Stimulated activated naive CD4-positive, alpha-beta T cell (primary cell): ENCODE measurements around the gene KSR1.

Experiments
- DNase-seq, 6 experiments: peaks; one replicate each; lab custom pipeline; 2025; lab: John Stamatoyannopoulos, UW

Gene KSR1

DNA sequence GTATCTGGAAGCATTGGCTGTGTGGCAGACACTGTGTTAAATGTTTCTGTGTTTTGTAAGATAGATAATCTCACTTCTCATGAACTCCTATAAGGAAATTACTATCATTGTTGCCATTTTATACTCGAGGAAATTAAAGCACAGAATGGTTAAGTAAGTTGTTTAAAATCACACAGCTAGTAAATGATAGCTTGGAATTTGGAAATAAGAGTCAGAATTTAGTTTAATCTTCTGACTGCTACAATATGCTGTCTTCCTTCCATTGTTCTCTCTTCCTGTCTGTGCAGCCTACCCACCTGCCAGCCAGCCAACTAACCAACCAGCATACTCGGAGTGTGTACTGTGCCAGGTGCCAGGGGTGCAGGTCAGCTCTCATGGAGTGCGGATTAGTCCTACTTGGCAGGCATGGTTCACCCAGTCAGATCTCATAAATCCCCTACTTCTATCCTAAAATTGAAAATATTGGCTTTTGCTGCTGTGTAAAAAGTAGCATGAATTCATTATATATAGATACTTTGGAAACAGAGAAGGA, 94.8 kb downstream of the KSR1 start:
- no peak for DNase-seq

DNA sequence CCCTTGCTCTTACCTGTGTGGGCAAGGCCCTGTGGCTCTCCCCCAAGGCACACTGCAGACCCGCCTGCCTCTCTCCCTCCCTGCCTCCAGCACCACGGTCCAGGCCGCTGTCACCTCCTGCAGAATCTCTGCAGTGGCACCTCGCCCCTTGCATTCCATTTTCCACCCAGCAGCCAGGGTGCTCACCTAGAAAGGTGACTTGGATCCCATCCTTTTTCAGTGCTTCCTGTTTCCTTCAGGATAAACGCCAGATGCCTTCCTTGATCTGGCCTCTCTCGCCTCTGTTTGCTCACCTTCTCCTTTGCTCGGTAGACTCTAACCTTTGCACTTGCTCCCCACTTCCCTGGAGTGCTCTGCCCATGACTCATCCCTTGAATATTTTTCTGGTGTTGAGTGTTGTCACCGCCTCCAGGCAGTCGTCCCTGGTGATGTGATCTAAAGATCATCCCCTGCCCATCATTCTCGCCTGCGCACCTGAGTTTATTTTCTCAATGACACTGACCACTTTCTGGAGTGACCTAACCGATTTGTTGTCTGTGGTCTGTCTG, 95.5 kb downstream of the KSR1 start:
- DNase-seq = no peak

DNA sequence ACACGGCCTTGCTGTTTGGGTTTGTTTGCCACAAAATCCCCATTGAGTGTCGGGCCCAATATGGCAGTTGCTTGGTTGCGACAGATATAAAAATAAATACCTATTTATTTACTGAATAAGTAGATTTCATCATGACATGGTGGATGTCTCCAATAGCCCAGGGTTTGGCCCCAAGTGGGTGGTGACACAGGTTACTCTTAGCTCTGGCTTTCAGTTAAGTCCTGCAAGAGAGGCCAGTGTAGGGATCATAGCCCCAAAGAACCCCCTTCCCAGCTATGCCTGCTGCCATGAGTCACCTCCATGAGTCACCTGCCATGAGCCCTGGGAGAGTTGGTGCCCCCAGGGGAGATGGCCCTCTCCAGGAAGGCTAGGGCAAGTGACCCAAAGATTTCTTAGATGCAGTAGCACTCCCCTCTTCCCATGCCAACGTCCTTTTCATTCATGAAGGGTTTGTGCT, 96.1 kb downstream of the KSR1 start:
- no peak for DNase-seq

DNA sequence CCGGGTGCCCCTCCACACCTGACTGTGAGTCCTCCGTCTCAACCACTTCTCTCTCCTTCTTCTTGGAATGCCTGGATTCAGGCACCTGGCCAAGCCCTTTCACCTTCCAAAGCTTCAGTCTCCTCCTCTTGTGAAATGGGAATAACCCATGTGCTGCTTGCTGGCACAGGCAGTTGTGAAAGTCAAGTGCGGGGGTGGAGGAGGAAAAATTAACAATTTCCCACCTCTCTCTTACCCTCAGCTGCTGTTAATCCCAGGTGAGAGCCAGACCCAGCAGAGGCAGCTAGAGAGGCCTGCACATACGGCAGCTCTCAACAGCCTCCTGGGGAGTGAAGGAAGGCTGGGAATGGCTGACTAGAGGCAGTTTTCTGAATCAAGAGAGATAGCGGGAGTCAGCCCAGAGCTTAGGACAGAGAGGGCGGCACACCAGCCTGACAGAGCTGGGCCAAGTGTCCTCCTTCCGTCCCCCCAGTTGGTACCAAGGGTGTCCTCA, 96.8 kb downstream of the KSR1 start:
- no peak for DNase-seq

DNA sequence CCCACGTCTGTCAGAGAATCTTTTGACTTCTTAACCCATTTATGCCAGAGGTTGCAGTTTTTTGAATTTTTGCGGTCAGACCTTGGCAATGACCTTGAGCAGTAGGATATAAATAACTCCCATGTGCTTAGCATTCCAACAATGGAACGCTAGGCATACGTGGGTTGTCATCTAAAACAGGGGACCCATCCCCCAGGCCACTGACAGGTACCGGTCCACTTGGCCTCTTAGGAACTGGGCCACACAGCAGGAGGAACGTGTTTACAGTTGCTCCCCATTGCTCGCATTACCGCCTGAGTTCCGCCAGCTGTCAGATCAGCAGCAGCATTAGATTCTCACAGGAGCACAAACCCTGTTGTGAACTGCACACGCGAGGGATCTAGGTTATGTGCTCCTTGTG, 97.9 kb downstream of the KSR1 start:
- no peak for DNase-seq

DNA sequence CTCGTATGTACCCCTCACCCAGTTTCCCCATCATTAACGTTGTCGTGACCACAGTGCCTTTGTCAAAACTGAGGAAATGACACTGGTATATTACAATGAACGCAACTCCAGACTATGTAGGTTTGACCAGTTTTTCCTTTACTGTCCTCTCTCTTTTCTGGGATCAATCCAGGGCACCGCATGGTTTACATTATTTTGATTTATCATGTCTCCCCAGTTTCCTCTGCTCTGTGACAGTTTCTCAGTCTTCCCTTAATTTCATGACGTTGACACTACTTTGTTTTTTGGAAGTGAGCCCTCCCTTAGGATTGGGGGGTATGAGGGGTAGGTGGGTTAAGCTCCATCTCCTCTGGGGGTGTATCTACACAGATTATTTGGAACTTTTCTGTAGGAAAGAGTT, 98.7 kb downstream of the KSR1 start:
- DNase-seq = no peak

DNA sequence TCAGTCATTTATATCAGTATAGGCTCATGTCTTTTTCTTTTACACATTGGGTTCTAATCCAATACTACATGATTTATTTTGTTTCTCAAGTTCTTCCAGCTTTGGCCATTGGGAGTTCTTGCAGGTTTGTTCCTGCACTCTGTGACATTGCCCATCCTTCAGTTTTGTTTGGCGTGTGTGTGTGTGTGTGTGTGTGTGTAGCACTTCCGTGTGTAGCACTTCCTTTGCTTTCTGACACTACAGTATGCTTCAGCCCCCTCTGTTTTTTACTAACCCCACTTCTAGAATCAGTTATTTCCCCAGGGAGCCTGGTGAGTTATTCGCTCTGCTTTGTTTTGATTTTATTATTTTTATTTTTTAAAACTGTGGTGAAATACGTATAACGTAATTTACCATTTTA, 99.1 kb downstream of the KSR1 start:
- DNase-seq = no peak

DNA sequence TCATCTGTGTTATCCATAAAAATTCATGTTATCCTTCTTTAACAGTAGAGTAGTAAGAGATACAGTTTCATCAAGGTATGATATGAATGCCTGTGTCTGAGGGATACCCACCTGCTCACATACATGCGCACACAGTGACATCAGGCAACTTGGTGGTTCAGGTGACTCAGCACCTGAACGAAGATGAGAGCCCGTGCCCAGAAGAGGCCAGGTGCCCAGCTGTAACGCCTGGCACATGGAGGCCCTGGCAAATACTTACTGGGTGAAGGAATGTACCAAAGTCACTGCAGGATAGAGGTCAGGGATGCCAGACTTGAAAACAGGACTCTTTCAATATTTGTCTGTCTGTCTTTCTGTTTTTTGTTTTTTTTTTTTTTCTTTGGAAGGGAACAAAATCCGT, 102.1 kb downstream of the KSR1 start:
- DNase-seq = no peak

DNA sequence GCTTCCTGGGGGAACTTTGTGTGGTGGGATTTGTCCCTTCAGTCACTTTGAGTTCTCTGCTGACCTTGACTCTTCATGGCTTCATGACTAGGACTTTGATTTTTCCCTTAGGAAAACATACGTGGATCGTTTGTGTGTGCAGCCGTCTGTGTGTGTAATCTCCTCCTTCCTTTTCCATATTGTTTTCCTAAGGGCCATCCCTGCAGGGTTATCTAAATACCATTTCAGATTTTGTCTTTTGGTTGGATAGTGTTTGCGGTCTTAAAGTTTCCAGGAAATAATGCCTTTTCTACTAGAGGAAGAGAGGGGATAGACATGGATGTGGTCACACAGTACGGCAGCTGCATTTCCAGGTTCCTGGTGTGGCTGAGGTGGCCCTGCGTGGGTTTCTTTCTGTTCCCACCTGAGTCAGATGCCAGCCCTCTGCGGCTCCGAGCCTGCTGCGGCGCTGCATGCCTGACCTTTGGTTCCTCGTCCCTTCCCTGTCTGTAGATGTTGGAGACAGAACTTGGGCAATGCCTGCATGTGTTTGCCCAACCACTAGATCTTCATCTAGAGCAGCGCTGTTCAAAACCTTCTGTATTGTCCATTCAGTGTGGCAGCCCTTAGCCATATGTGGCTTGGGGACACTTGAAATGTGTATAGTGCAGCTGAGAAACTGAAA, 102.7 kb downstream of the KSR1 start:
- no peak for DNase-seq

DNA sequence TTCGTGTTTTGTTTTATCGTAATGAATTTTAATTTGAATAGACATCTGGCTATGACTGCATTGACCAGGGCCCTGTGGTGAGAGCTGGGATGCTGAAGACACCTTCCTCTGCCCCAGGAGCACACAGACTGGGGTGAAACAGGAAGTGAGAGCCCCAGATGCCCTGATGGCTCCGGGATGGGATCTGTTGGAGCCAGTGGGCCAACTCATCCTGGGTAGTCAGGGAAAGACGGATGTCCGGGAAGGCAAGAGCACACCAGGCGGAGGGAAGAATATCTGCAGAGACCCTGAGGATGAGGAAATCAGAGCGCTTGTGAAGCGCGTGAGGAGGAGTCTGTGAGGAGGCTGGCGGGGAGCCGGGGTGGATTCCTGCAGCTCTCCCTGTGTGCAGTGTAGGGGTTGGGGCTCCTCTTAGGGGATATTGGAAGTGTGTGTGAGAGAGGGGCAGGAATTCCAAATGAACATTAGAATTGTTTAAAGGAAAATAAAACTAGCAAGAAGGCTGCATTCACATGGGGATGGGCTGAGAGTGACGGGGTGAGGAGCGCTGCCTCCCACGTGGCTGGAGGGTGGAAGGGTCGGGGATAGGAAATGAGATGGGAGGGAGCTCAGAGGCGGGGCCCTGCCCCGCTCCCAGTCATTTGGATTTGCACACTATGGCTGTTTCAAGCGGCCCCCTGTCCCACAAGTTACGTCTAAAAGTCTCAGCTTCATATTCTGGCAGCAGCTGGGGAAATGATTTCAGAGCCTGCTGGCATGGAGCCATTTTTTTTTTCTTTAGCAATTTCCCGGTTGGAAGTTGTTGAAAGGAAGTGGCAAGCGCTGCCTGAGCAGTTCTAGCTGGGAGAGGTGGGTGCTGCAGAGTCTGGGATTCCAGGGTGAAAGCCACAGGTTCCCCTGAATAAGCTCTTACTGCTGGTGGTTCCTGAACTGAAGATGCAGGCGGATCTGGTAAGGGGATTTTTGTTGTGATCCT, 103.5 kb downstream of the KSR1 start:
- no peak for DNase-seq

DNA sequence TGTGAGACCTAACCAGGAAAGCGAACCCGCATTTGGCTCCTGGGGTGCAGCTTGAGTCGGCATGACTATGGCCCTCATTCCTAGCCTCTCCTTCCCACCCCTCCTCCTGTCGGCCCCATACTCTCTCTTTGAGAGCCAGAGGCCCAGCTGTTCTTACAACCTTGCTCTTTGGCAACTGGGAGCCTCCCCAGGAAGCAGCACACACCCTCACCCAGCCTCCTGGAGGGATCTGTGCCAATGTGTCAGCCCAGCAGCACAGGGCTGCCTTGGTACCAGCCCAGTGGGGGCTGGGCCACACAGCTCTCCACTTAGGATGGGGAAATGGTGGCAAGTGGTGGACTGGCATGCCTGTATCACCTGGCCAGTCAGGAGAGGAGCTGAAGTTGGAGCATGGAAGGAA, 104.4 kb downstream of the KSR1 start:
- DNase-seq = no peak

DNA sequence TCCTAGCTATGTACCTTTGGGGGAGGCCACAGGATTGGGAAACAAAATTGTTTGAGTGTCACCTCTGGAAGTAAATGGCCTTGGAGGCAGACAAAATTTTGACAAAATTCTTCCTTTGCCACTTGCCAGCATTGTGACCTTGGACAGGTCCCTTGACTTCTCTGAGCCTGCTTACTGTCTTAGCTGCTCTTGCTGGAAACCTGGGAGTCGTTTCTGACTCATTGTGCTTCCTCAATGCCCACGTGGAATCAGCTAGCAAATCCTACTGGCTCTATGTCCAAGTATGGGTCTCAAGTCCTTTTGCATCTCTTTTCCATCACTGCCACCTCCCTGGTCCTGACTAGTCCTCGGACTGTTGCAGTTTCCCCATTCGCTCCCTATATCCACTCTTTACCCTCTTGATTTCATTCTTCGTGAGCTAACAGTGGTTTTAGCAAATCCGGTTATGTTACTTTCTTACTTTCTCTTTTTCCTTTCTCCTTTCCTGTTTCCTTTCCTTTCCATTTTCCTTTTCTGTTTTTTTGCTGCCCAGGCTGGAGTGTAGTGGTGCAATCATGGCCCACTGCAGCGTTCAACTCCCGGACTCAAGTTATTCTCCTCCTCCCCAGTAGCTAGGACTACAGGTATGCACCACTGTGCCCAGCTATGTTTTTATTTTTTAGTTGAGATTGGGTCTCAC, 106.7 kb downstream of the KSR1 start:
- no peak for DNase-seq

DNA sequence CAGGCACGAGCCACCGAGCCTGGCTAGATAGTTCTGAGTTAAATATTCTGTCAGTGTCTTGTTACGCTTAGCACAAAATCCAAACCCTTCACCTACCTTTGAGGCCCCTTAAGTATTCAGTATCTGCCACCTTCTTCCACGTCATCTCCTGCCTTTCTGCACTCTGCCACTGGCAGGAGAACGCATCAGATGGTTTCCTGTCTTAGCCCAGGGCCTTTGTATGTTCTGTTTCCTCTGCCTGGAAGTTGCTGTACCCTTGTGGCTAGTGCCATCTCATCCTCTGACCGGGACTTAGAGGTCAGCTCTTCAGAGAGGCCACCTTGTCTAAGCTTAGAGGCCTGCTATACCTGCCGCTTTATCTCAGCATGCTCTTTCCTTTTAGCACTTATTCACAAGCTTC, 107.3 kb downstream of the KSR1 start:
- DNase-seq = no peak

DNA sequence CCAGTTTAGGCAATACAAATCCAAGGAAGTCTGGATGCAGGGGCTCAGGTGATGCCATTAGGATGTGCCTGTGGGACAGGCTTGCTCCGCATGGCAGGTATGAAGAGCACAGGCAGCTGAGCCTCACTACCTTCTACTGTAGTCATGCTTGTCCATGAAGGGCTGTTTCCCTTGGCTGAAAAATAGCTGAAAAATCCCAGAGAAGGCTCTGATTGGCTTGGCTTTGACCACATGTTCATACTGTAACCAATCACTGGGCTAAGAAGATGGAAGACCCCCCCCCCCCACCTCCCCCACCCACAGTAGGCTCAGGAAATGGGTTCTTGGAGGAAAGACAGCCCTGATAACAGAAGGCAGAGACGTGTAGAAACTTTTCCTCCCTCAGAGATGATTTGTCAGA, 108.2 kb downstream of the KSR1 start:
- no peak for DNase-seq

DNA sequence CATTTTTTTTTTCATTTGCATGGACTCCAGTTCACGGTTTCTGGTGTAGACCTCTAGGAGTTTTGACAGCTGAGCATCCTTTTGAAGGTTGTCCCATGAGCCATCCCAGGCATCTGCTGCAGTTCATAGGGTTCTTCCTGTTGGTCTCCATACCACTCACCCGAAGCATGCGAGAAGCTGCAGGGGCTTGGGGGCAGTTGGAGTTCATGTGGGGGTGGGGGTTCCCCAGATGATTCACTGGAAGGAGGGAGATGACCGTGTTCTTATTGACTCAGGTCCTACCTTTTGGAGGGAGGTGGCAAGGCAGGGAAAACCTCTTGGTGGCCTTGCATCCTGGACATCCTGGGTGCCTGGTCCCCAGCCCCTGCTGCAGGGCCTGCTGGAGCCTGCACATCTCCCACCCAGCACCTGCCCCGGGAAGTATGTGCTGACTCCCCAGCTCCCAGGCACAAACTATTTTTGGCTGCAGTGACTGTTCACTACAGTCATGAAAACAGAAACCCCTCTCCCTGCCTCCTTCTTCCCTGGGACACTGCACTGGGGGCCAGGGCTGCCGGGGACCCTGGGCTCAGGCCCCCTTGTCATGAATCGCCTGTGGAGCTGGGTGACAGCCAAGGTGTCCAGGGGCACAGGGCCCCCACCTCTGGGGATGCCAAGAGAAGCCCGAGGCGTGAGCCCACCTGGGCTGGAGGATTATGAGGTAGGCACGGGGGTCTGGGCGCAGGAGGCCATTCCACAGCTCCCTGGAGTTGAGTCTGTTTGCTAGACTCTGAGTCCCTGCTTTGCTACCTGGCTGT, 109.8 kb downstream of the KSR1 start:
- DNase-seq = no peak

DNA sequence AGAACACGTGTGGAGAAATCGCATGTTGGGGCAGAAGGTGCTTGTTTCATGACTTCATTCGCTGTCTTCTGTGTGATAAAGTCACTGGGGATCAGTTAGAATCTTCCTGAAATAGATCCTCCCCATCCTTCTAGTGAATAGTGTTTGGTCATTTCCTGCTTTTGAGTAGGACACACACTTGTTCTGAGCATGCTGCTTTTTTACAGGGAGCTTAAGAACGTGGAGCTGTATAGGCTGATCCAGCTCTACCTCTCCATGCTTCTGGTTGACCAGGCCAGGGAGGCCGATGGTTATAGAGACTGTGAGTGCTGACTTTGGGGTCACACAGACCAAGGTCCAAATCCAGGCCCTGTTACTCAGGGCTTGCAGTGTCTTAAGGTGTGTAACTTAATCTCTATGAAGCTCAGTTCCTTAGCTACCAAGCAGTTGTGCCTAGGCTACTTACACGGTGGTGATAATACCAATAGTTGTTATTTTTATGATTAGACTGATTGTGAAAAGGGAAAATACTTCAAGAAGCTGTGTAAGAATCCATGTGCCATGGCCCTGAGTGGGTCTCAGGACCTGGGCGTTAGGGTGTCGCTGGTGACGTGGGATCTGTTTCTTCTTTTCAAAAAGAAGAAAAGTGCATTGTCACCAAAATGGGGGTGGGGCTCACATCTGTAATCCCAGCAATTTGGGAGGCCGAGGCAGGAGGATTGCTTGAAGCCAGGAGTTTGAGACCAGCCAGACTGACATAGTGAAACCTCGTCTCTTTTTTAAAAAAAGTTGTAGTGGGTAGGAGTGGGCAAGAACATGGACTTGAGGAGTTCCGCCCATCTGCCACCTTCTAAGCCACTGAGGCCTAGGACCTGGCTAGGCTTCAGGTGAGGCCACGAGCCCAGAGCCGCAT, 110.7 kb downstream of the KSR1 start:
- no peak for DNase-seq

DNA sequence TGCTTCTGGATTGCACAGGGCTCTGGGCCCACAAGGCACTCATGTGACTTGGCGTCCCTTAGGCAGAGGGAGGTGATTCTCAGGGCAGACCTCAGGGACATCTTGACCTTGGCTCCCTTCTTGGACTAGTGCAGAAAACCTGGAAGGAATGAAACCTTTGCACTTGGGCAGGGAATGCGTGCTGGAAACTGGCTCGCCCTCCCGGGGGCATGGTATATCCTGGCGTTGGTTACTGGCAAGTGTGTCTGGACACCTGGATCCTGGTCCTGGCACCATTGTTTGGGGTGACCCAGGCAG, 111.3 kb downstream of the KSR1 start:
- DNase-seq = no peak

DNA sequence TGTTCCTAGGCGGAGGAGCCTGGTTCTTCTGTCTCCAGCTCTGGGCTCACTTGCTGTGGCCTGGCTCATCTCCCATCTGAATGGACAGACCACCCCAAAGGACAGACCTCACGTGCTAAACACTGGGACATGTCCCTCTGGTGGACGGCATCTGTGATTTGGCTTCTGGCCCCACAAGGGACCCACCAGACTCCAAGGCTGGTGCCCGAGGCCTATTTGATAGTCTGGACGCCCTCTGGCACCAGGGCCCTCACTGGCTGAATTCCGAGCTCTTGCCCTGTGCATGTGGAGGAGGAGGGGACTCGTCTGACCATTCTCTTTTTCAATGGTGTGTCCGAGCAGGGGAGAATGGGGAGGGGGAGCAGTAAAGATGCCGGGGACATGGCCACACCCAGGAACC, 112.0 kb downstream of the KSR1 start:
- no peak for DNase-seq

DNA sequence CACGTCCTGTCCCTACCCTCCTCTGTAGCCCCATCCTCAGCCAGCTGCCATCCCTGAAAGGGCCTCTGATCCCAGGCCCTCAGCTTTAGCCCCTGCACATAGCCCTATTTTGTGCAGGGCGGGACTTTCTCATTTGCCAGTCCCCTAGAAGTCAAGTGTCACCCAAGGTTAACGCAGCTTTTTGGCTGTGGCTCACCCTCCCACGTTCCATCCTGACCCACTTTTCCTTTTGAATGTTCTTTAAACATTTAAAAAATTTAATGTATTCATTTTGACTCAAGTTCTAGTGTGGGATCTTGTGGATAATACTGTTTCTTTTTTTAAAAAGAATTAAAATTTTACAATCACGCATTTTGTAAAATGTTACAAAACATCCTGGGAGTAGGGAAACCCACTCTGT, 112.6 kb downstream of the KSR1 start:
- DNase-seq = no peak

DNA sequence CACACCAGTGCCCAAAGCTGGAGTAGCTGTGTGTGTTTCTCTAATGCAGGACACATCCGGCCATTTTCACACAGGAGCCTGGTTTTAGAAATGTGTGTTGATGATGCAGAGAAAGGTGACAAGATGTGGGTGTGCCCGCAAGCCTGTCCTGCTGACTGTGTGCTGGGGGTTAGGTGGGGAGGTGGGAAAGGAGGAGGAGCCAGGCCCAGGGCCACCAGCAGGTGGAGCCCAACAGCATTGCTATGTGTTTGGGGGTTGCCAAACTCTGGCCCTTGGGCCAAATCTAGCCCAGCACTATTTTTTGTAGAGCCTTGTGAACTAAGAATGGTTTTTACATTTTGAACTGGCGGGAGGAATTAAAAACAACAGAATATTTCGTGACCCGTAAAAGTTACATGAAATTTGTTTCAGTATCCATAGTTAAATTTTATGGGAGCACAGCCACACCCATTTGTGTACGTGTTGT, 113.0 kb downstream of the KSR1 start:
- DNase-seq = no peak
